Measurements from ENCODE around the gene ITGB1.

Gene ITGB1

GRCh38 chr10:32954080-32954479, 4.0 kb downstream of the ITGB1 start:
- no peak for DNase-seq

GRCh38 chr10:32953277-32953927, 4.6 kb downstream of the ITGB1 start:
- DNase-seq: no peak

- no peak for DNase-seq
These were observed 5.3 kb downstream of the ITGB1 start for GRCh38 chr10:32952541-32953276.

DNA sequence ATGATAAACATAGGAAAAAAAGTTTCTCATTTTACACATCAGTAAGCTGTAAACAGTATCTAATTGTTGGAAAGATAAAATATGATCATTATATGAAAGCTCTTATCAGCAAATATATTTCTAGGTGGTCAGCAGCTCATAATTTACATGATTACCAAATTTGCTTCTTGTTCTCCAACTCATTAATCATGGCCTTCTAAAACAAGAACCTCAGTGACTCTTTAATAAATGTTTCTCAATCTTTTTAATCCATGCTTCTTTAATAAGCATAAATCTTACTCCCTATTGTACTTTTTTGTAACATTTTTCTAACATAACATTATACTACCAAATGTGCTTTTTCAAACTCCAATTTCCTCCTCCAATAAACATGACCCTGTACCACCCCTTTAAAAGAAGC, 5.9 kb downstream of the ITGB1 start:
- DNase-seq: no peak

DNA sequence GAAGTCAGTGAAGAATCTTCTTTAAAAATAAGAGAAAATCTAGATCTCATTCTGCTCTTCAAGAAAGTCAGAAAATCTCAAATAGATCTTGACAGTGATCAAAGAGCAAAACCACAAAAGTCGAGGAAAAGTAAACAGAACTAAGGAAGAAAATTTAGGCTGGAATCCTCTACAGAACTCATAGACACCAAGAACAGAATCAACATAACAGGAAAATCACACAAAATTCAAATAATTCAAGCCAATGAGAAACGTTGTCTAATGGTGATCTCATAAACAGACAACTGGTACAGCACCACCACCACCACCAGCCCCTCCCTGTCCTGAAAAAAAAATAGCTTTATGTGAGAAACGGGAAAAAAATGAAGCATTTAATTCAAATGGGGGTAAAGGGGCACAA, 6.9 kb downstream of the ITGB1 start:
- DNase-seq: no peak

- DNase-seq: no peak
These were observed 7.4 kb downstream of the ITGB1 start for GRCh38 chr10:32950591-32951108.

DNA sequence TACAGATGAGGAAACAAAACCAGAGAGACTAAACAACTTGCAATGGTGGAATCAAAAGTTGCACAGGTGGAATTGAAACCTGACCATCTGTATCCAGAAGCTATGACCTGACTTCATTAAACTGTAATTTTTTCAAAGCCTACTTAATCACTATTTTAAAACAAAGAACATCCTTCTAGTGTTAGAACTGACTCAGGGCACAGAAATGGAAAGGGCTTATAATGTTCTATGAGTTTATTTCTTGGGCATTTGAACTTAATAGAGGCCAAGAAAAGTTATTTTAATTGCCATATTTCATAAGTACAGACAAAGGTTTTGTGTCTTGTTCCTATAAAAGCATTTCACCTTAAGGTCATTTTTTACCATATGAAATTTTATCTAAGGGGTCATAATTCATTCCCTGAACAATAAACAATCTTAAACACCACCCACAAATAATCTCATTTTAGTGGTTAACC, 8.8 kb downstream of the ITGB1 start:
- DNase-seq: no peak

GRCh38 chr10:32948451-32948850, 9.6 kb downstream of the ITGB1 start:
- DNase-seq: no peak

GRCh38 chr10:32947586-32947985, 10.4 kb downstream of the ITGB1 start:
- DNase-seq: no peak

GRCh38 chr10:32946108-32946507, 11.9 kb downstream of the ITGB1 start:
- no peak for DNase-seq

- DNase-seq: no peak
These were observed 14.0 kb downstream of the ITGB1 start for GRCh38 chr10:32943854-32944661.

GRCh38 chr10:32943395-32943794, 14.6 kb downstream of the ITGB1 start:
- DNase-seq: no peak

DNA sequence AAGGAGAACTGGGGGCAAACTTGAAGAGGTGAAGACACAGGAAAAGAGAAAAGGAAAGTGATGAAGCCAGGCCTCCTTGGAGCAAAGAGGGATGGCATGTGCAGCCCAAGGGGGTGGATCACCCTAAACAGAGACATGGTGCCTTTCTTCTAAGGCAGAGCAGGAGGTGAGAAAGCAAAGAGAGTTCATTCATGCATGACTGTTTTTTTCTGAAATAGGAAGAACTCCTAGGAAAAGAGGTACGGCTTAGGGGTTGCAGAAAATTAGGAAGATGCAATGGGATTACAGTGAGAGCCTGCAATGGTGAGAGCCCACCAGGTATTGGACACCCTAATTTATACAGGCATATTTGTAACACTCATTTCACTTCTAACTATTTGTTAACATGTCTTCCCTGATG, 15.9 kb downstream of the ITGB1 start:
- DNase-seq: no peak

DNA sequence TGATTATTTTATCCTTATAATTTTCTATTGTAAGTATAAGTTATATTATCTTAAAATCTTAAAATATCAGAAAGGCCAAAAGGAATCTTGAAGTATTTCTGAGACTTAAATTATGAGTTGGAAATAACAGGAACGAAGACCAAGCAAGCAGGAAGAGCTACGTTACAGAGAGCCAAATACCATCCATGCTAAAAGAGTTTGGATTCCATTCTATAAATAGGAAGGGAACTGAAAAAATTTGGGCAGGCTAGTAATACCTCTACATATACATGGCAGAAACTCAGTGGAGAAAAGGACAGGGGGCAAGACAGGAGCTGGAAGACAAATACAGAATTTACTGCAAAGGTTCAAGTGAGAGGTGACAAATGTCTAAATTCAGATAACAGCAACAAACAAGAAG, 16.7 kb downstream of the ITGB1 start:
- DNase-seq: no peak

GRCh38 chr10:32940321-32941301, 17.4 kb downstream of the ITGB1 start:
- DNase-seq: no peak

DNA sequence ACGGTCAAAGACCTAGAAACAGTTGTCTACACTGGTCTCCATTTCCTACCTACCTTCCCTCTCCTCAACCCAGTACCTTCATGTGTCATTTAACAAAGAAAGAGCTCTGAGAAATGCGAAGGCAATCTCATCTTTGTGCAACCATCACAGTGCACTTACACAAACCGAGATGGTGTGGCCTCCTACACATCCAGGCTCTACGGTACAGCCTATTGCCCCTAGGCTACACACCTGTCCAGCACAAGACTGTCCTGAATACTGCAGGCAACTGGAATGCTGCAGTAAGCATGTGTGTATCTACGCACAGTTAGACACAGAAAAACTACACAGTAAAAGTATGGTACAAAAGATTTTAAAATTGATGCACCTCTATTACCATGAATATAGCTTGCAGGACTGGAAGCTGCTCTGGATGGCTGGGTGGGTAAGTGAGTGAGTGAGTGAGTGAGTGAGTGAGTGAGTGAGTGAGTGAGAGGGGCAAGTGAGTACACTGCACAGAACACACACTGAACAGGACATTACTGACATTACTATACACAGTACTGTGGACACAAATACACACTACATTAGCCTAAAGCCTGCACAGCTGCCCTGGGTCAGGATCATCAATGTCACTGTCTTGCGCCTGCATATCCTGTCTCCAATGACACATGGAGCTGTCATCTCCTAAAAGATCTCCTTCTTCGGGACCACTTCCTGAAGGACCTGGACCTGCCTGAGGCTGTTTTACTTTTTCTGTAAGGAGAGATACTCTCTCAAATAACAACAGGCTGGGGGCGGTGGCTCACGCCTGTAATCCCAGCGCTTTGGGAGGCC, 18.5 kb downstream of the ITGB1 start:
- DNase-seq: no peak

DNA sequence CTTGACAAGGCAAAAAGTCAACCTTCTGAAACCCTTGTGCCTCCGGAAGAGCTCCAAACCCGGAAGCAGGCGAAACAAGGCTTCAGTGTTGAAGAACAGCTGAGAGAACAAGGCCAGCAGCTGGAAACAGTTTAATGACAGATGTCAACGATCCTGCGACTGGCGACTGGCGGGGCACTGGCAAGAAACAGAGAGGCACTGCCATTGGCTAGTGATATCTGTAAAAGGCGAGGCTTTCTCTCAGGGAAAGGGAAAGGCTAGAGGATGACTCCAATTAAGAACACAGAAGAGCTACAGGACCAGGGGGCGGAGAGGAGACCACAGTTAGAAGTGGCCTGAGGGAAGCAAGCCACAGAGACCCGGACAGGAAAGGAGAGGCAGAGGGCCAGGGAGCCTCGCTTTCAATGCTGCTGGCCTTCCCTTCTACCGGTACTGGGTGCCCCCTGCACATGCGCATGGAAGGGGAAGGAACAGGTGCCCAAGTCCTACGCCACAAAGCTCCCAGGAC, 19.4 kb downstream of the ITGB1 start:
- no peak for DNase-seq

DNA sequence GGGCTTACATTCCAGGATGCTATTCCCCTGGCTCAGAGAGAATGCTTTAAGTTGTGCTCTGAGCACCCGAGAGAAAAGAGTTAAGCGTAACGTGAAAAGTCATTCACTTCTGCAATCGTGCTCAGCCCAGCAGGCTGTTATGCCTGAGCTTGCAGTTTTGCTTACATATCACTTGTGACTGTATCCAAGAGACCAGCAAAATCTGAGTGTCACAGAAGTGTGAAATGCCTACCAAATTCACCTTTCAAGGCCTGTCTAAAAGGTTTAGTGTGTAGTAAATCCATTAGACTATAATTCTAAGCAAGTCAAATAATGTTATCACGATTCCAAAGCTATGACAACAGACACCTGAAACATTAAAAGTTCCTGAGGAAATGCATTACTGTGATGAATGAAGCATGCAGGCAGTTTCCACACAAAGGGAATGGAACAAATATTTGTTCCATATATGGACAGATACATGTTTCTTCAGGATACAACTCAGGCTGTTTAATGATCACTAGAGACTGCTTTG, 20.1 kb downstream of the ITGB1 start:
- DNase-seq: no peak

GRCh38 chr10:32932225-32932729, 25.8 kb downstream of the ITGB1 start:
- no peak for DNase-seq

GRCh38 chr10:32931593-32931992, 26.4 kb downstream of the ITGB1 start:
- DNase-seq: no peak

DNA sequence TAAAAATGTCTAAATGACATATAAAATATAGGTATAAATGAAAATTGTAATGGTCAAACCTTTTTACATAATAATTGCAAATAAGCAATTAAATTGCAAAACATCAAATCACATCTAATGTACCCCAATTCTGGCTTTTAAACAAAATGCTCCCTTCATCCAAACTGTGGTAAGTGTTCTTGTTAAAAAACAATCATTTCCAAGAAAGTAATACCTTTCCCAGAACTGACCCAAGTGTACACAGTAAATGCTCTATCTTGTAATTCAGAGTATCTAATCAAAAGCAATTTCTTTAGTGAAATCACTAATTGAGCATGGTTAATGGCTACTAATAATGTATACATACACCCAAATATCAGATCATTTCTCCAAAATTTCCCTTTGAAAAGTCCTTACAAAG, 28.0 kb downstream of the ITGB1 start:
- DNase-seq: no peak

Data from activated effector memory CD4-positive, alpha-beta T cell treated with Interleukin-2 at 50 U/mL for 16 hours (primary cell).